Natural killer cell (primary cell): ENCODE results near the gene GPR152. TPM values are rescaled to one million over a fixed set of nuclear protein-coding genes. Genes with fewer than 3 reads are reported as not detected.
"Not testable (repeated sequence)": the region's sequence is repeated elsewhere in the genome, so short reads cannot be mapped to it uniquely, and the experiment has no call there.

Source experiments
- ATAC-seq, 3 donors: fragments of 150-1000 bp in 2 of 3; fragments of 200-7000 bp in 1 of 3; cut with Tn5 transposase; 1 replicate in 1 of 3; 2 replicates in 2 of 3; pipeline ENCODE4 v1.10.0; 2021; ENCODE audit warnings: mild to moderate bottlenecking in 2 of 3, moderate library complexity in 2 of 3
- DNase-seq, 2 donors: peaks; one replicate each; pipeline versions ENCODE4 v3.0.0 to v3.0.0-alpha.2; 2013 to 2021; ENCODE audit warnings: mixed read lengths in 1 of 2
- H3K27ac ChIP-seq: one replicate; pipeline ENCODE4 v1.5.1; 2013; ENCODE audit warnings: mild to moderate bottlenecking, low read length
- H3K27me3 ChIP-seq: one replicate; pipeline ENCODE4 v1.6.1; 2013; ENCODE audit warnings: low read length; ENCODE audit not compliant: control insufficient read depth, insufficient read depth
- H3K36me3 ChIP-seq: one replicate; pipeline ENCODE4 v1.6.1; 2013; ENCODE audit warnings: low read length; ENCODE audit not compliant: control insufficient read depth, insufficient read depth
- H3K4me1 ChIP-seq: one replicate; pipeline ENCODE4 v1.6.1; 2013; ENCODE audit warnings: low read length; ENCODE audit not compliant: control insufficient read depth, insufficient read depth
- H3K4me3 ChIP-seq: one replicate; pipeline ENCODE4 v1.5.1; 2013; ENCODE audit warnings: low read length
- H3K9me3 ChIP-seq: one replicate; pipeline ENCODE4 v1.6.1; 2013; ENCODE audit warnings: low read length; ENCODE audit not compliant: control insufficient read depth, insufficient read depth
- H3K27ac Mint-ChIP-seq, 2 donors: one replicate each; pipeline ENCODE4 v1.8.0; 2022; ENCODE audit warnings: mild to moderate bottlenecking in 2 of 2, mixed read lengths in 2 of 2, moderate library complexity in 1 of 2
- H3K27me3 Mint-ChIP-seq, 2 donors: one replicate each; pipeline ENCODE4 v1.8.0; 2022; ENCODE audit warnings: low read depth in 2 of 2, mixed read lengths in 2 of 2
- H3K36me3 Mint-ChIP-seq: one replicate; pipeline ENCODE4 v1.8.0; 2022; ENCODE audit warnings: mixed read lengths
- H3K4me1 Mint-ChIP-seq, 2 donors: one replicate each; pipeline ENCODE4 v1.8.0; 2022; ENCODE audit warnings: mixed read lengths in 2 of 2
- H3K4me3 Mint-ChIP-seq: one replicate; pipeline ENCODE4 v1.8.0; 2022; ENCODE audit warnings: mild to moderate bottlenecking, moderate library complexity, mixed read lengths
- H3K9me3 Mint-ChIP-seq, 2 donors: one replicate each; pipeline ENCODE4 v1.8.0; 2022; ENCODE audit warnings: mixed read lengths in 2 of 2
- WGBS: methylation state at CpG from one replicate; pipeline ENCODE4 v1.1.7; 2013; ENCODE audit warnings: missing lambda C conversion rate; ENCODE audit not compliant: insufficient coverage; 5-methylcytosine and 5-hydroxymethylcytosine counted together
- intact Hi-C: fragments of 100-400 bp; cut with micrococcal nuclease; formaldehyde crosslinking; loops from one replicate; pipeline ENCODE4 v1.14.2; 2022
- total RNA-seq, 4 donors: library from RNA; stranded (reverse); fragments of 120-200 nt in 1 of 4; gene quantifications; one replicate each; pipeline versions ENCODE4 v1.2.3 to v1.2.4, GENCODE V29; 2013 to 2022
- TF ChIP-seq, protein P1 (sequence below): fragments of 200-600 bp; IDR thresholded peaks from one replicate; pipeline ENCODE4 v1.8.0; 2022; ENCODE audit warnings: antibody characterized with exemption

Gene GPR152
- total RNA-seq, 3 donors from 2014 or later (not counting 1 experiment from before 2014, with no cell fraction given) = 0.25 TPM; not detected in 2

DNA sequence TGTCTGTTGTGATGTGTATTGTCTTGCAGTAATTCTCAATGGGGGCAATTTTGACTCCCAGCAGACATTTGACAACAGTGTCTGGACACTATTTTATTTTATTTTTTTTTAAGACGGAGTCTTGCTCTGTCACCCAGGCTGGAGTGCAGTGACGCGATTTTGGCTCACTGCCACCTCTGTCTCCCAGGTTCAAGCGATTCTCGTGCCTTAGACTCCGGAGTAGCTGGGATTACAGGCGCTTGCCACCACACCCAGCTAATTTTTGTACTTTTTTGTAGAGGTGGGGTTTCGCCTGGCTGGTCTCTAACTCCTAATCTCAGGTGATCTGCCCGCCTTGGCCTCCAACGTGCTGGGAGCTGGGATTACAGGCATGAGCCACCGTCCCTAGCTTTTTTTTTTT, 22.8 kb downstream of the GPR152 start:
- peak overlapping the region in 1 of 2 donors; percentile 53 for H3K27ac Mint-ChIP-seq
- no peak overlapping the region for H3K27ac ChIP-seq

DNA sequence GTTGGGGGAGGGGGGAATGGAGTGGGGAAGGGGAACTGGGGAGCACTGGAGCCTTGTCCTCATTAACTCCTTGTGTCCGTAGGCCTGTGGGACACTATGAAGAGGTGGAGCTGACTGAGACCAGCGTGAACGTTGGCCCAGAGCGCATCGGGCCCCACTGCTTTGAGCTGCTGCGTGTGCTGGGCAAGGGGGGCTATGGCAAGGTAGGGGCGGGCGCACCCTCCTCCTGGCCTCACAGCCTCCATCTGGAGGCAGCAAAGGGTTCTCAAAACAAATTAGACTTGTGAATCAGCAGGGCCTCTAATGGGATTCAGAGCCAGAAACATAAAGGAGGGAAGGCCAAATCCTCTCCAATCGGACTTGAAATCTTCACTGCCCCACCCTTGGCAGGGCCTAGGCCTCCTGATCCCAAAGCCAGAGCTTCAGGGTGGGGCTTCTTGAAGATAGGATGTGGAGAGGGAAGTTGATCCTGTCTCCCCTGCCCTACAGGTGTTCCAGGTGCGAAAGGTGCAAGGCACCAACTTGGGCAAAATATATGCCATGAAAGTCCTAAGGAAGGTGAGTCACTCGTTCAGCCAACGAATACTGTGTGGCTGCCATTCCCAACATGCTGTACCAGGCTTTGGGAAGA, 23.4 kb downstream of the GPR152 start:
- Mint-ChIP-seq H3K27ac (peak overlapping the region; percentile 92 to 94), H3K36me3 (no peaks in the 10 kb centered on the region), H3K4me1 (peaks cover 37 to 39% of the 10 kb centered on the region in 2 donors), H3K9me3 (no peaks in the 10 kb centered on the region), H3K4me3 (peak overlapping the region; percentile 93), H3K27me3 (no peaks in the 10 kb centered on the region)
- ATAC-seq (no peak), DNase-seq (no peak)
- intact Hi-C loops = loop anchor here (5.0 kb wide), 1 partner anchor 33 kb away; no protein-coding TSS in a partner anchor
- Histone ChIP-seq H3K27me3 (no peaks in the 10 kb centered on the region), H3K4me1 (peaks cover 55% of the 10 kb centered on the region), H3K4me3 (peak overlapping the region; percentile 74), H3K27ac (peak overlapping the region; percentile 83), H3K36me3 (peaks cover 18% of the 10 kb centered on the region), H3K9me3 (no peaks in the 10 kb centered on the region)
- 61% methylated on average over 12 of the region's 12 CpGs for WGBS
- TF ChIP-seq, protein P1, sequence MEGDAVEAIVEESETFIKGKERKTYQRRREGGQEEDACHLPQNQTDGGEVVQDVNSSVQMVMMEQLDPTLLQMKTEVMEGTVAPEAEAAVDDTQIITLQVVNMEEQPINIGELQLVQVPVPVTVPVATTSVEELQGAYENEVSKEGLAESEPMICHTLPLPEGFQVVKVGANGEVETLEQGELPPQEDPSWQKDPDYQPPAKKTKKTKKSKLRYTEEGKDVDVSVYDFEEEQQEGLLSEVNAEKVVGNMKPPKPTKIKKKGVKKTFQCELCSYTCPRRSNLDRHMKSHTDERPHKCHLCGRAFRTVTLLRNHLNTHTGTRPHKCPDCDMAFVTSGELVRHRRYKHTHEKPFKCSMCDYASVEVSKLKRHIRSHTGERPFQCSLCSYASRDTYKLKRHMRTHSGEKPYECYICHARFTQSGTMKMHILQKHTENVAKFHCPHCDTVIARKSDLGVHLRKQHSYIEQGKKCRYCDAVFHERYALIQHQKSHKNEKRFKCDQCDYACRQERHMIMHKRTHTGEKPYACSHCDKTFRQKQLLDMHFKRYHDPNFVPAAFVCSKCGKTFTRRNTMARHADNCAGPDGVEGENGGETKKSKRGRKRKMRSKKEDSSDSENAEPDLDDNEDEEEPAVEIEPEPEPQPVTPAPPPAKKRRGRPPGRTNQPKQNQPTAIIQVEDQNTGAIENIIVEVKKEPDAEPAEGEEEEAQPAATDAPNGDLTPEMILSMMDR = no peak

More for the DNA sequence above, 22.8 kb downstream of the GPR152 start:
- no peak for DNase-seq
- TF ChIP-seq, protein P1 = no peak
- H3K9me3 Mint-ChIP-seq = no peaks in the 10 kb centered on the region
- Histone ChIP-seq H3K9me3 (no peaks in the 10 kb centered on the region), H3K4me3 (no peak overlapping the region), H3K4me1 (peaks cover 55% of the 10 kb centered on the region), H3K36me3 (peaks cover 24% of the 10 kb centered on the region), H3K27me3 (no peaks in the 10 kb centered on the region)
- peaks cover 36 to 39% of the 10 kb centered on the region in 2 donors for H3K4me1 Mint-ChIP-seq
- H3K27me3 Mint-ChIP-seq = no peaks in the 10 kb centered on the region
- no peak for ATAC-seq
- H3K4me3 Mint-ChIP-seq = peak overlapping the region; percentile 58
- H3K36me3 Mint-ChIP-seq = no peaks in the 10 kb centered on the region
- 95% methylated on average over 11 of the region's 11 CpGs for WGBS
- intact Hi-C loops = loop anchor here (5.0 kb wide), 1 partner anchor 33 kb away; no protein-coding TSS in a partner anchor

DNA sequence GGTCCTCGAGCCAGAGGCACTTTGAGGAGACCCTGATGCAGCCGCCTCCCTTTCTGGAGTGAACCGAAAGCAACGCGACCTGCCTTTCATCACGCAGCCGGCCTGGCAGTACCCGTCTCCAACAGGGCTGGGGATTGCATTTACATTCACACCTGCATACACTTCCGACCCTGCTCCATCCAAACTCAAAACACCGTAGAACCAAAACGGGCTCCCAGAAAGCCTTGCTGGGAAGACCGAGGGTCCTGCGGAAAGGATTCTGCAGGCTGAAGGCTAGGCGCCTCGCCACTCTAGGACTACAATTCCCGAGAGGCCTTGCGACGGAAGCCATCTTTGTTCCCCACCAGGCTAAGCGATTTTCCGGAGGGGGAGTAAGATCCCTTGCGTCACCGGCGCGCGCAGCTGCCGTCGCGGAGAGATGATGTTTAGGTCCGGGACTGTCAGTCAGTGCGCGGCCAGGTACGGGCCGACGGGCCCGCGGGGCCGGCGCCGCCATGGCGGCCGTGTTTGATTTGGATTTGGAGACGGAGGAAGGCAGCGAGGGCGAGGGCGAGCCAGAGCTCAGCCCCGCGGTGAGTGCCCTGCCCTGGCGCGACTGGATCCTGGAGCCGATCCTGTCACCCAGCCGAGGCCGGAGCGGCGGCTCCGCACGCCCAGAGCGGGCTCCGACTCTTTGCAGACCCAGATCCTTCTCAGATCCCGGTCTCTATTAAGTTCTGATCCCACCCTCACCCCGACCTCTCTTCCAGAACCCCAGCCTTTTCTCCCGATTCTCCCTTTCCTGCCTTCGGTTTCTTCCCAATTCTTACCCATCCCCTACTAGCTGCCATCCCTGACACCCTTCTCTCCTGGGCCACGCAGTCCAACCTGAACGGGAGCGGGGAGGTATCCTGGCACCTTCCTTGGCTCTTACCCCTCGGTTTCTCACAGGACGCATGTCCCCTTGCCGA, 24.2 kb downstream of the GPR152 start, which contains the start of gene RPS6KB2:
Gene RPS6KB2 (plus strand): TSS at position 443 of the 950 bp plus-strand sequence. CDS start 52 bp downstream, at position 495.
- WGBS = under 1% methylated on average over 68 of the region's 68 CpGs
- TF ChIP-seq, protein P1 = no peak
- Histone ChIP-seq H3K4me3 (peak within 1 kb of the TSS; percentile 74), H3K9me3 (no peaks in the 10 kb centered on the region), H3K36me3 (peaks cover 18% of the 10 kb centered on the region), H3K4me1 (peaks cover 47% of the 10 kb centered on the region), H3K27ac (peak within 1 kb of the TSS; percentile 83), H3K27me3 (no peaks in the 10 kb centered on the region)
- H3K36me3 Mint-ChIP-seq = no peaks in the 10 kb centered on the region
- no peaks in the 10 kb centered on the region for H3K9me3 Mint-ChIP-seq
- peak; percentile 90 to 96 (median 91) for ATAC-seq
- peak within 1 kb of the TSS; percentile 92 to 94 for H3K27ac Mint-ChIP-seq
- H3K4me1 Mint-ChIP-seq = peaks cover 29 to 31% of the 10 kb centered on the region in 2 donors
- H3K4me3 Mint-ChIP-seq = peak within 1 kb of the TSS; percentile 93
- no peaks in the 10 kb centered on the region for H3K27me3 Mint-ChIP-seq
- DNase-seq = peak; percentile 99 to 100
- intact Hi-C loops = loop anchor here (5.0 kb wide), 1 partner anchor 34 kb away; no protein-coding TSS in a partner anchor

DNA sequence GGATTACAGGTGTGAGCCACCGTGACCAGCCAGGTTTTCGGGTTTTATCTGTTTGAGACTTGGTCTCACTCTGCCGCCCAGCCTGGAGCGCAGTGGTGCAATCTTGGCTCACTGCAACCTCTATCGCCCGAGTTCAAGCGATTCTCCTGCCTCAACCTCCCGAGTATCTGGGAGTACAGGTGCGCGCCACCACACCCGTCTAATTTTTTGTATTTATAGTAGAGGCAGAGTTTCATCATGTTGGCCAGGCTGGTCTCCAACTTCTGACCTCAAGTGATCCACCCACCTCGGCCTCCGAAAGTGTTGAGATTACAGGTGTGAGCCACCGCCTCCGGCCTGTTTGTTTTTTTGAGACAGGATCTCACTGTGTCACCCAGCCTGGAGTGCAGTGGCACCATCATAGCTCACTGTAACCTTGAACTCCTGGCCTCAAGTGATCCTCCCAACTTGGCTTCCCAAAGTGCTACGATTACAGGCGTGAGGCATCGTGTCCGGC, 25.1 kb downstream of the GPR152 start:
- not testable (repeated sequence) for H3K36me3 Mint-ChIP-seq, ATAC-seq, H3K9me3 Mint-ChIP-seq, H3K27me3 Mint-ChIP-seq, H3K27me3 ChIP-seq, H3K9me3 ChIP-seq, DNase-seq
- Histone ChIP-seq H3K36me3 (peaks cover 14% of the 10 kb centered on the region), H3K4me1 (peaks cover 38% of the 10 kb centered on the region), H3K27ac (peak overlapping the region; percentile 83), H3K4me3 (peak overlapping the region; percentile 74)
- Mint-ChIP-seq H3K4me3 (peak overlapping the region; percentile 93), H3K27ac (peak overlapping the region; percentile 92 to 94), H3K4me1 (peaks cover 26 to 33% of the 10 kb centered on the region in 2 donors)
- intact Hi-C loops = loop anchor here (5.0 kb wide), 1 partner anchor 35 kb away; no protein-coding TSS in a partner anchor
- 75% methylated on average over 19 of the region's 19 CpGs for WGBS
